GM18907 (cell line): ENCODE results near the gene CKAP4.

Experiments used
- ATAC-seq: cut with Tn5 transposase; IDR thresholded peaks from one replicate; pipeline ENCODE4 v1.9.1; 2021; ENCODE audit warnings: mild to moderate bottlenecking, moderate library complexity; ENCODE audit not compliant: unreplicated experiment

Gene CKAP4

DNA sequence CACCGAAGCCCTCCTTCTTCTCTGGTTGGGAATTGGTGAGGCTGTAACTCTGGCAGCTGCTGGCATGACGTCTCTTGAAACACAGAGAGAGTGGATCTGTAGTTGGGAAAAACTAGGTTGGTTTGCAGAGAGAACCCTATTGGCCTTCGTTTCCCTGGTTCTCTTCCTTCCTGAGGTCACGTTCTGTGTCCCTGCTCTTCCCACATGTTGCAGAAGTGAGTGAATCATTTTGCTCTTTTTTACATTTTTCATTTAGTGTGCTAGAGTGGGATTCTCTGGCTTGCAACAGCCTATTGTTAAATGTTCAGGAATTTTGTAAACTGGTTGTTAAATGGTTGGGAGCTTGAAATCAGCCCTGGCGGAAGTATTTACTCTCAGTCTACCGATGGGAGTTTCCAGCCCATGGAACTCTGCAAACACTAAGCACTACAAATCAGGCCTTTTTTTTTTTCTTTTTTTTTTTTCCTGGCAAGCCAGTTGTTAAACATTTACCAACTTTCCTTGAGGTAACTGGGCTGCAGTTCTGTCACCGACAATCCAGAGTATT lies 26.8 kb upstream of the CKAP4 start:
- no peak for ATAC-seq

DNA sequence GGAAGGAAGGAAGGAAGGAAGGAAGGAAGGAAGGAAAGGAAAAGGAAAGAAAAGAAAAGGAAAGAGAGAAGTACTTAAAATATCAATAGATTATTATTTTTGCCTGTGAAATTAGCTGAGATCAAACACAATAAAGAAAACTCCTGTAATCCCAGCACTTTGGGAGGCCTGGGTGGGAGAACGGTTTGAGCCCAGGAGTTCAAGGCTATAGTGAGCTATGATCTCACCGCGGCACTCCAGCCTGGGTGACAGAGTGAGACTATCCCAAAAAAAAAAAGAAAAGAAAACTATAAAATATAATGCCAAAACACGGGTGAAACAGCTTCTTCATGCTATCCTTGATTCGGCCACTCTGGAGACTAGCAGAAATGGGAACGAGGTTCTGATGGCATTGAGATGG lies 26.2 kb upstream of the CKAP4 start:
- ATAC-seq: no peak

DNA sequence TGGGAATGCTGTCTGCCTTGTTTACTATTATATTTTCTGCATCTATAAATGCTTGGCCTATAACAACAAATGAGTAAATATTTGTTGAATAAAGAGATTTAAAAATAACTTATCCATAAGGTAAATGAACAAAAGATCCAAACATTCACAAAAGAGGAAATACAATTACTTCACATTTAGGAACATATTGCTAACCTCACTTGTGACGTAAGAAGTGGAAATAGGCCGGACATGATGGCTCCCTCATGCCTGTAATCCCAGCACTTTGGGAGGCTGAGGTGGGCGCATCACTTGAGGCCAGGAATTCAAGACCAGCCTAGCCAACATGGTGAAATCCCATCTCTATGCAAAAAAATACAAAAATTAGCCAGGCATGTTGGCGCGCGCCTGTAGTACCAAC lies 25.7 kb upstream of the CKAP4 start:
- no peak for ATAC-seq

GRCh38 chr12:106271575-106272505 lies 24.0 kb upstream of the CKAP4 start:
- no peak for ATAC-seq

GRCh38 chr12:106269150-106269771 lies 21.4 kb upstream of the CKAP4 start:
- no peak for ATAC-seq

DNA sequence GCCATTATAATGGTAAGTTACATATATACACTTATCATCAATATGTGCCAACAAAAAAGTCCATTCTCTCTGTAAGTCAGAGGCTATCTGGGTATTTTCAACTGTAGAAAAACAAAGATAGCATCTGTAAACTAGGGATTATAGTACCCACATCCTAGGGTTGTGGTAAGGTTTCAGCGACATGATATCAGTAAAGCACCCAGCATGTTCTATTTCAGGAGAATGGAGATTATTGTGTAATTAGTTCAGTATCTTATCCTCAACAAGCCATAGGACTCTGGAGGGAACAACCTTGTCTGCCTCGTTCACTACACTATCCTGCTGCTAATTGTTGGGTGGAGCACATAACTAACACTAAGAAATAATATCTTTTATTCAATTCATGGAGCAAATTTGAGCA lies 19.7 kb upstream of the CKAP4 start:
- no peak for ATAC-seq

DNA sequence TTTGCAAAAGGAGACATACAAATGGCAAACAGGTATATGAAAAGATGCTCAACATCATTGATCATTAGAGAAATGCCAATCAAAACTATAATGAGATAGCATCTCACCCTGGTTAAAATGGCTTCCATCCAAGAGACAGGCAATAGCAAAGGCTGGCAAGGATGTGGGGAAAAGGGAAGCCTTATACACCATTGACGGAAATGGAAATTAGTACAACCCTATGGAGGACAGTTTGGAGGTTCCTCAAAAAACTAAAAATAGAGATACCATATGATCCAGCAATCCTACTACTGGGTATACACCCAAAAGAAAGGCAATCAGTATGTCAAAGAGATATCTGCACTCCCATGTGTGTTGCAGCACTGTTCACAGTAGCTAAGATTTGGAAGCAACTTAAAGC lies 17.3 kb upstream of the CKAP4 start:
- ATAC-seq: no peak

GRCh38 chr12:106258935-106259334 lies 11.1 kb upstream of the CKAP4 start:
- ATAC-seq: no peak

DNA sequence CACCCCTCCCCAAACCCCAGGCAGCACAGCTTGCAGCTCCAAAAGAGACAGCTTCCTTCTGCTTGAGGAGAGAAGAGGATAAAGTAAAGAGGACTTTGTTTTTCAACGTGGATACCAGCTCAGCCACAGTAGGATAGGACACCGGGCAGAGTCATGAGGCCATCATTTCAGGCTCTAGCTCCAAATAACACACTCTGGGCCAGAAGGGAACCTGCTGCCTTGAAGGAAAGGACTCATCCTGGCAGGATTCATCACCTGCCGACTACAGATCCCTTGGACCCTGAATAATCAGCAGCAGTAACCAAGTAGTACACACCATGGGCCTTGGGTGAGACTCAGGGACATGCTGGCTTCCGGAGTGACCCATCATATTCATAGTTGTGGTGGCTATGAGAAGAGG lies 10.4 kb upstream of the CKAP4 start:
- ATAC-seq: no peak

DNA sequence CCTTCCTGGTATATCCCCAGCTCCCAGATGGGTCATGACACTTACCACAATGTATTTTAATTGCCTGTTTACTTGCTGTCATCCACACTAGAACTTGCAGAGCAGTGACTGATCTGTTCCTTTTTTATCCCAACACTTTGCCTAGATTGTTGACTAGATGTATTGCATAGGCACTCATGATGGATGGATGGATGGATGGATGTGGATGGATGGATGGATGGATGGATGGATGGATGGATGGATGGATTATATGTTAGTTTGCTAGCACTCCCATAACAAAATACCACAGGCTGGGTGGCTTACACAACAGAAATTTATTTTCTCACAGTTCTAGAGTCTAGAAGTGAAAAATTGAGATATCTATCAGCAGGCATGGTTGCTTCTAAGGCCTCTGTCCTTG lies 8.7 kb upstream of the CKAP4 start:
- no peak for ATAC-seq

DNA sequence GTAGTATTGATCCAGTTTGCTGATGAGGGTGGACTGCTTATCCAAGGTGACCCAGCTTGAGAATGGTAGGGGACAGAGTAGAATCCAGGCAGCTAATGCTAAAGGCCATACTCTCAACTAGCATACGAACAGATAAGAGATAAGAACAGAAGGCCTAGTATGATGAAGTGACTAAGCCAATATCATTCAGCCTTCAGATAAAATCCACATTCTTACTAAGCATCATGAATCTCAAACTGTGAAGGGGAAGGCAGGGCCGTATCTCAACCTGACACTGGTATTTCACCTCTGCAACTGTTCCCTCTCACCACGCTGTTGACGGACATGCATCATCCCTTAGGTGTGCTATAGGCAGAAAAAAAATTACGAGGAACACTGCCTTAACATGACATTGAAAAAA lies 8.1 kb upstream of the CKAP4 start:
- ATAC-seq: no peak

DNA sequence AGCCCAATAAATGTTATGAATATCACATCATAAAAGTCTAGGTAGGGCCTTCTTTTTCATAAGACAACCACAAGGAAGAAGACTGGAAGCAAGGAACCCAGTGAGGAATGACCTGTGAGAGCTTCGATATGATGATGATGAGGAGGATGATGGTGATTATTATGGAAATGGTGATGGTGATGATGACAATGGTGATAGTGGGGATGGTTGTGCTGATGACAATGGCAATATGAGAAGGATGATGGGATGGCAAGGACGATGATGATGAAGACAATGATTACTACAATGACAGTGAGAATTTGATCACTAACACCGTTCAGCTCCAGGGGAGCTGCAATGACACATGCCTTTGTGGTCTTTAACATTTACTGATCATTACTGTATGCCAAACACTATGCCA lies 7.7 kb upstream of the CKAP4 start:
- no peak for ATAC-seq

DNA sequence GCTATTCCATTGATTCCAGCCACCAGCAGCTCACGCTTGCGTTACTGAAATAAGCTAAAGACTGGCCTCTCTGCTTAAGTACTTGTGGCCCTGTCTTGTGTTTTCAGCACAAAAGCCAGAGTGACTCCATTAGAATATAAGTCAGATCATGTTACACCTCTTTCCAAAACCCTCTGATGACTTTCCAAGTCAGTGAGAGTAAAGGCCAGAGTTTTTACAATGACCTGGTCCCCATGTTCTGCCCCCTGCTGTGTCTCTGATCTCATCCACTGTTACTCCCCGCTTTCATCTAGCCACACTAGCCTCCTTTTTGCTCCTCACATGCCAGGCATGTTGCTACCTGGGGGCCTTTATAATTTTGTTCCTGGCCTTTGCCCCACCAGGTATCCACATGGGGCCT lies 6.9 kb upstream of the CKAP4 start:
- no peak for ATAC-seq

- no peak for ATAC-seq
Measured at GRCh38 chr12:106251631-106252455, 4.0 kb upstream of the CKAP4 start.

DNA sequence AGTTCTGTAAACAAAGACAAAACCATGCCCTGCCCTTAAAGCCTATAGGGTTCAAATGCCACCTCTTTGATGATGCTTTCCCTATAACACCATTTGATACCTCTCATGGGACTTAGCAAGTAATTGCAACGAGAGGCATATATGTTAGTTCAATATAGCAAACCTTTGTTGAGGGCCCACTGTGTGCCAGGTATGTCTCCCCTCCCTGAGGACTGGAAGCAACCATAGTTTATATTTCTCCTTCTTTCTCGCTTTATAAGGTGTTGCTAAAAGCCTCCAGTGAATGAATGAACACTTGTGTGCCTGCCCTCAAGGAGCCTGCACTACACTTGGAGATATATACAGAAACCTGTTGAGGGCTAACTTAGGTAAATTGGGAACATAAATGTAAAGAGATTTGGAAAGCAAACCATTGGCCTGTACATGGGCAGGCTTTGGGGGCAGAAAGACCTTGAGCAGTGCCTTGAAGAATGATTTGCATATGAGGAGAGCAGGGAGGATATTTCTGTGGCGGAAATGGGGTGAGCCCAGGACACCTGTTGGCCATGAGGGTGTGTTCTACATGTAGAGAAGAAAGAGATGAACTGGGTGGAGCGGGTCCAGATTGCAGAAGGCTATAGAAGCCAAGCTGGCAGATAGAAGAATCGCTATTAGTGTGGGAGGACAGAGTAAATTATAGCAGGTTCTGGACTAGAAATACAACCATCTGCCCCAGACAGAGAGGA lies 1.8 kb upstream of the CKAP4 start:
- ATAC-seq: peak; percentile 76

DNA sequence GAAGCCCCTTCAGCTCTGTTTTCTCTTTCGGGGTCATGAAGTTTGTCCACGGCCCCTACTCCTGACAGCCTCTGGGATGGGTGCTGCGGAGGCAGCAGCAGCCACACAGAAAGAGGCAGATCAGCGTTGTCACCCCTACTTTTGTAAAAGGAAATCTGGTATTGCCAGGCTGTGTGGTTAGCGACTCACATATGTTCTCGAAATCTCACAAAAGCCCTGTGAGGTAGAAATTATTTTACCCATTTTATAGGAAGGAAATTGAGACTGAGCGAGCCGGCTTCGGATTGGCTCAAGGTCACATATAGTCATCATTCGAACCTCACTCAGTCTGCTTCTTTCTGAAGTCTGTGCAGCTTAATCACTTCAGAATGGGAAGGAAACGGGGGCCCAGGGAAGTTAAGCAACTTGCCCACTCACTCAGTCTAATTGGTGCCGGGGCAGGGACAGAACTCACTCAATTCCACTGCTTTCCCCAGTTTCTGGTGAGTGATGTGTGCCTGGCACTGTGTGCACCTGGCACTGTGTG lies 1.1 kb upstream of the CKAP4 start:
- no peak for ATAC-seq

GRCh38 chr12:106248312-106248845 lies 559 bp upstream of the CKAP4 start:
- ATAC-seq: peak; percentile 26

DNA sequence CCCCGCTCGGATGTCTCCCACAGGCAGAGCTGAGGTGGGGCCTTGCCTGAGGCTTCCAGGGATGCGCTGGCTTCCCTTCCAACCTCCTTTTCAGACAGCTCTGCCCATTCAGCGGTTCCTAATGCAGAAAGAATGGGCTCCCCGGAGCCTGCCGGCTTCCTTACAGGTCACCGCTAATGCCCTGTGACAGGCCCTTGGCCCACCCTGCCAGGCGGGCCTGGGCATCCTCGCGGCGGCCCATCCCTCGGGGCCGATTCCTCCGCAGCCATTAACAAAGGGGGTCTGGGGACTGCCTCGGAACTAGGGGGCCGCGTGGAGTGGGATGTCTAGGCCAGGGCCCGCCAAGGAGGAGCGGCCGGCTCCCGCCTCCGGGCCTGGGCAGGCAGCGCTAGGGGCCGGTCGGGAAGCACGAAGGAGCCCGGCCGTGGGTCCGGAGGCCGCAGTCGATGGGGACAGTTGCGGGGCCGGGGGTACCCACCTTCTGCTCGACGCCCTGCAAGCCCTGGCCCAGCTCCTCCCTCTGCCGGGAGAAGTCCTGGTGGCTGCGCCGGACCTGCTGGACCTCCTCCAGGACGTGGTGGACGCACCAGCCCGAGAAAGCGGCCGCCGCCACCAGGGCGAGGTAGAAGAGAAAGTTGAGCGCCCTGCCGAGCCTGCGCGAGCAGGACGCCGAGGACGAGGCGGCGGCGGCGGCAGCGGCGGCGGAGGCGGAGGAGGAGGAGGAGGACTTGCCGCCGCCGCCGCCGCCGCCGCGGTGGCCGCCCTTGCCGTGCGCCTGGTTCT lies 738 bp downstream of the CKAP4 start:
- peak; percentile 30 for ATAC-seq

DNA sequence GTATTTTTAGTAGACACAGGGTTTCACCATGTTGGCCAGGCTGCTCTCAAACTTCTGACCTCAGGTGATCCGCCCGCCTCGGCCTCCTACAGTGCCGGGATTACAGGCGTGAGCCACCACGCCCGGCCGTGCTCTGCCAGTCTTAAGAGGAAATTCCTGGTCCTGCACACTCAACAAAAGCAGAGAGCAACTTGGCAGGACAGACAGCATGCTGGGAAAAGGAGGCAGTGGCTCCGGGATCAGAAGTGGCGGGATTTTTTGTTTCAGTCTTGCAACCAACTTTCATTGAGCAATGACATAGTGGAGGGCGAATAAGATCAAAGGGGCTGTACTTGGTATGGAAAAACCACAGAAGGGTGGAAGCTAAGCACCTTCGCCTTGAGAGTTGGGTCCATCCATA lies 2.1 kb downstream of the CKAP4 start:
- ATAC-seq: no peak
